ENCODE measurements around the gene TENM4.

The TENM4 gene

DNA sequence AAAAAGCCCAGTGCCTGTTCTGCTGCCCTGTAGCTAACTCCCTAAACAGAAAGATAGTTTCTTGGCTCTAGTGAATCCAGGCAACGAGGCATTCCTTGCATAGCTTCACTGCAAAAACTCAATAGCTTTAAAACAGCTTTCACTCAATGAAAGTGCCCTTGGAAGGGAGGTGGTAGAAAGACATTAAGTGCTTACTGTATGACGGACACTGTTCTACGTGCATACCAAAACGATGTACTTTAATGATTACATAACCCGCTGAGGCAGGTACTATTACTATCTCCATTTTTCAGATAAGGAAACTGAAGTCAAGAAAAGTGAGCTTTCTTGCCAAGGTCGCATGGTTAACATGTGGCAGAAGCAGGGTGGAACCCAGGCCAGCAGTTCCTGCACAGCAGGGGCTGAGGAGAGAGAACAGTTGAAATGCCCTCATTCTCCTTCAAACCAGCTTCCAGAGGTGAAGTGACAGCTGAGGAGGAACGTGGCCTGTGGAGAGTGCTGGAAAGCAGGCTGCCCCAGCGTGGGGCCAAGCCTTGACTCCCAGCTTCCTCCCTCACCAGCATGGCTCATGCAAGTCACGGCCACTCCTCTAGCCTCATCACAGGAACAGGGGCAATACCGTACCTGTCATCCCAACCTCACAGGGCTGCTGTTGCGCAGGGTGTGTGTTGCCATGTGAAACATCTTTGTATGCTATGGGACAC is 638.6 kb downstream of the TENM4 start:
- DNase-seq: no peak

DNA sequence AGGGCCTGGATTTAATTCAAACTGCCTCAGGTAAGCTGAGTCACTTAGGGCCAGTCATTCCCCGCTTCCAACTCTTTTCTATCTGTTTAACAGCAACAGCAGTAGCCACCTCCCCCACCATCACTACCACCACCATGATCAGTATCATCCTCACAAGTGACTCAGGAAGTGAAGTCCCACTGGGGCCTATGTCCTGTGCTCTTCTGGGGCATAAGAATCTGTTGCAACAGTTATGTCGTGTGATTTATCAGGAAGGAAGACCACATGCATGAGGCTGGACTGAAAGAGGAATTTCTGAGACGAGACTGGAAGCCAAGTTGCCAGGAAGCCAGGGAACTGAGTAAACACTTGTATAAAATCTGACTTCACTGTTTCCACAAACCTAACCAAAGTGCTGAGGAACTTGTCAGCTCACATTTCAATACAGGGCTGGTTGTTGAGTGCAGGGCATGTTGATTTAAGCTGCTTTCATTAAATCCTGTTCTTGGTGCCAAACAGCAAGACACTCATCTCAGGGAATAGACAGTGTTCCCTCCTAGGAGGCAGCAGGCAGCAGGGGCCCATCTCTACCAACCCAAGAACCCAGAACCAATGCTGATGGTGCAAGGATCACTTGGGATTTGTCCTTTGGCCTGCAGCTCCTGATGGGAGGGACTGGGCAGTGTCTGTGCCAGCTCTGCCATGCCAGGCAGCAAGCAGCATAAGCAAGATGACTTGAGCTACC is 639.5 kb downstream of the TENM4 start:
- DNase-seq: no peak

DNA sequence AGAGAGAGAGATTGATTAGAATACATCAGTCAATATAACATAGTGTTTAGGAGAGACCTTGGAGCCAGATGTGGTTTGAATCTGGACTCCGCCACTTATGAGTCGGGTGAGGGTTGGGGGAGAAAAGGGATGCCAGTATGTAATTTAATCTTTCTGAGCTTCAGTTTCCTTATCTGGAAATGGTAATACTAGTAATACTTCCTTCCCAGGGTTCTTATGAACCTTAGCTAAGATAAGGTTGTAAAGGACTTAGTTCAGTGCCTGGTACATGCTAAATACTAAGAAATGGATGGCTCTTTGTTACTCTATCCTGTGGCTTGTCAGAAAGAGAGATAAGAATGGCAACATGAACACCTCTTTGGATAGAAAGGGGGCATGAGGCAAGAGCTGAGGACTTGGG is 640.1 kb downstream of the TENM4 start:
- no peak for DNase-seq

DNA sequence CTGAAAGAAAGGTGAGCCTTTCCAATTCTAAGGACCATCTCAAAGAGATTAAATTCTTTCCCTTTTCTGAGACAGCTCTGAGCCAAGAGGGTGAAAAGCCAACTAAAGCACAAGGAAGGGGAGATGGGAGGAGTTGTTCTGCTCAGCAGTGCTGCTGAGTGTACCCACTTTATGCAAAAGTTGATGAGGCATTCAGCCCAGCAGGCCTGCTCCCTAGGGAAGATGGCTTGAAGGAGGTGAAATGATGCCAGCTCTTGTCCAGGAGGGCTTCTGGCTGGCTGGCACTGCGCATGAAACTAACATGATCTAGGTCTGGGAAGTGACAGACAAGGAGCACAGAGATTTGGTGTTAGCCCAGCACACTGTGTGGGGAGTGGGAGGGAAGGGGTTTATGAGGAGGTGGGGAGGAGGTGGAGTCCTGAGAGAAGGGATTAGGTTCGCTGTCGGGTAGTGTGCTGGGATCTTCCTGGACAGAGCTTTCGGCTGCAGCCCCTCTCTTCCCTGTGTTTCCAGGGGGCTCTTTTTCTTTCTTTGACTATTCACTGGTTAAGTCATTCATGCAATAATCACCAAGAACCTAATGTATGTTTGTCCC is 640.6 kb downstream of the TENM4 start:
- no peak for DNase-seq

DNA sequence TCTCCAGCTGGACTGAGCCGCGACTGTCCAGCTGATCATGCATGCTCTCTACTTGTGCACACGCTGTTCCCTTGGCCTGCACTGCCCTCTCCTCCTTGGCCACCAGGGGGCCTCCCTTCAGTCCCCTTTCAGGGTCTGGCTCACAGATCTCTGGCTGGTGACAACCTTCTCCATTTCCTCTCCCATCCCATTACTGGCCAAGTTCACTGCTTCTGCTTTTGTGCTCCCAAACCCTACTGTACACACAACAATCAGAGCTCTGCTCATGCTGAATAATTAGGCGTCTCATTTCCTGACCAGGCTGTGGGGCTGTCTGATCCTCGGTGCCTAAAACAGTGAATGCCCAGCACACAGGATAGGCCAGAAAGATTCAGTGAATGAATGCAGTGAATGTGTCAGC is 642.2 kb downstream of the TENM4 start:
- DNase-seq: no peak

DNA sequence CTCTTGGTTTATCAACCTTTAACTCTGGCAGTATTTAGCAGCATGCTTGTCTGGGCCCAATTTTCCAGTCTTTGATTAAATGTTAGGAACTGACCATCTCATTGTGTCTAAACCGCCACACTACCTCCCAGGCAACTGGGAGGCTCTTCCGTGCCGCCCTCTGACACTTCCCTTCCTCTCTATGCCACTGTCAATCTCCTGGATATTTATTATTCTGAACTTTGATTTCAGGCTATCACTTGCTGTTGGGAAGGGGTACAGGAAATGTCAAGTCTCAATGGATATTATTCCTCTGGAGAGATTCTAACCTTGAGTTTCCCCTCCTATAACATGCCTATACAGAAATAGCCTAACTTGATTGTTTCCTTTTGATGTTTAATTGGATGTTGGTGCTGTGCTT is 643.3 kb downstream of the TENM4 start:
- no peak for DNase-seq

DNA sequence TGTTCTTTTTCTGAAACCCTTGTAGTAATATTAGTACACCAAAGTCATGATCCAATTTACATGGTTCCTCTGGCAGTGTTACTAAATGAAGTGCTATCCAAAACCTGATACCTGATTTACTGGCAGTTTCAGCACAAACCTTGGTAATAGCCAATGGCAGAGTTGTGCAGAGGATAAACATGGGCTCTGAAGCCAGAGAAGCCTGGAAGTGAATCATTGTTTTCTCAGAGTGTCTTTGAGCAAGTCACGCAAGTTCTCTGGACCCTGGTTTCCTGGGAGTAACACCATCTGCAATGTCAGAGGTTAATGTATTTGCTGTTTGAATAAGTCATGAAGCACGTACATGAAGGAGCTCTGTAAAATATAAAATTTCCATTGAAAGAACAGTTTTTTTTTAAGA is 643.9 kb downstream of the TENM4 start:
- DNase-seq: no peak

DNA sequence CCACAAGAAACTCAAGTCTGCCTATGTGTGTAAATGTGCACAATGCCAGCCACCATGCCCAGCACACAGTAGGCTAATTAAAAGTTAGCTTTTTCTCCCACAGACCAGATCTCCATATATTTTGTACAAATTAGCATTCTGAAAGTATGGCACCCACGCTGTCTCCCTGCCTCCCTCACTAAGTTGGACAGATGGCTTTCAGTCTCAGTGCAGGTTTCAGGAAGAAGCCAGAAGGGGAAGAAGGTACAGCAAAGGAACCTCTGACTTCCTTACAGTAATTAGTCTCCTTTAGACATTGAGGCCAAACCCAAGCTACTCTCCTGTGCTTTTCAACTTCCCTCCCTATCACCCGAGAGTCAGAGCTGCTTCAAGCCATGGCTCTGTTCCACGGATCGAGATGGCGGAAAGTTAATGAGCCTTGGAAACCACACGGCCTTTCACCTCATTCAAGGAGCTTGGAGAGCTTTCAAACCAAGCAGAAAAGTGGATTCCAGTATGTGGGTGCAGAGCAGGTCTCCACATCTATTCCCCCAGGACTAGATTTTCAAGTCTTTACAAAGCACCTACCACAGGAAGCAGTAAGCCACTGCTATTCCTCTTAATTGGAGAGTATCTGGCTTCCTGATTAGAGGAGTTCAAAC is 645.1 kb downstream of the TENM4 start:
- DNase-seq: no peak

DNA sequence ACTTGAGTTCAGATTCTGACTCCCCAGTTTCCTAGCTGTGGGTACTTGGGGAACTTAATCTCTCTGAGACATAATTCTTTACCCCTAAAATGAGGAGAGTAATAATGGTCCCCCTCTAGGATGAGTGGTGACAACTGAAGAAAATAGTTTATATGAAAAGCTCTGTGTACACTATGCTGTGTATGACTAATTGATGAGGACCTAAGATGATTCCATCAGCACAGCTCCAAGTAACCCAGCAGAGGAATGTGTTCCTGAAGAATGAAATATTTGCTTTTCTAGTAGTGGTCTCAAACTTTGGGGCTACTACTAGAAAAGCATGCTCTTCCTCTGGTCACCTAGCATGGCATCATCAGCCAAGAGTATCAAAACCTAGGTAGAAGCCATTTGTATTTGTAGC is 648.9 kb downstream of the TENM4 start:
- DNase-seq: no peak

DNA sequence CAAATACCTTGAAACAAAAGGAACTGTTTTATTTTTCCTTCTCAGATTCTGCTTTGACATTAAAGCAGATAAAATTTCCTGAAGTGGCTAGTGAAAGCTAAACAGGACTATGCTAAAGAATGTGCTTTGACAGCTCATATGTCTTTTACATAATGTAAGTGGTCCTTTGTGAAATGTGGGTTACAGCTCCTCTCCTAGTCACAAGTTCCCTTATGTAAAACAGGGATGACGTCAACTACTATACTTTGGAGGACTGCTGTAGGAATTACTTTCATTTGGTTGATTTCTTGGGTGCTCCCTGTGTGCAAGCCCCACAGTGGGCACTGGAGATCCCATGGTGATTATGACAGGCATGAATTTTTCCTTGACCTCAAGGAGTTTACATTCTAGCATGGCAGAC is 649.6 kb downstream of the TENM4 start:
- no peak for DNase-seq

DNA sequence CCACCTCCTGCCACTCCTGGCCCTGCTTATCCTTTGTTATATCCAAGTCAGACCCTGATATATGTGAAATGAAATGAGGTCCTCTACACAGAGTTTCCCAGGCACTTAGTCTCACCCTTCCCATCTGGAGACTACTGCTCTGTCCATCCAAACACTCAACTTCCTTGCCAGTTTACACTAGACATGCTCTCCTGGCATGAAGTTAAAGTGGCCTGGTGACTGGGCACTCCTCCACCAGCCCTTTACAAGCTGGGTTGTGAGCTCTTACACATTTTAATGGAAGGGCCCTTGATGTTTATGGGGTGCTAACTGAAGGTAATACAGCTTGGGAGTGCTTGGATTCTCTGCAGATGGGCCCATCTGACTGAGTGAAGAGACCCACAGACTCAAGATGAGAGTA is 650.0 kb downstream of the TENM4 start:
- no peak for DNase-seq

DNA sequence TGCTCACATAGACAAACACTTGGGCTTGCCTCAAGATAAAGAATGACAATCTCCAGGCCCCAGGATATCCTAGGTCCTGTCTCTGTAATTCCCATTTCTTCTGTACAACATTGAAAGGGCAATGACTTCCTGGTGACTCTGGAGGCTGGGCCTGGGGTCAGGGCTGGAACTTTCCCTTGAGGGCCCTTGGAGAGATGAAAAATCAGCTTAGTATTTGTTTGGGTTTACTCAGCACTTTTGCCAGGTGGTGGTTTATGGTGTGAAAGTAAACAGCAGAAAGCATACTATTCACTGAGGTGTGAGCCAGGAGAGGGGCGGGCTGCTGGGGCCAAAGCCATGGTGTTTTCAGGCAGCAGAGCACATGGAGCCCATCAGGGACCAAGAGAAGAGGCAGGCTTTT is 651.5 kb downstream of the TENM4 start:
- DNase-seq: no peak

DNA sequence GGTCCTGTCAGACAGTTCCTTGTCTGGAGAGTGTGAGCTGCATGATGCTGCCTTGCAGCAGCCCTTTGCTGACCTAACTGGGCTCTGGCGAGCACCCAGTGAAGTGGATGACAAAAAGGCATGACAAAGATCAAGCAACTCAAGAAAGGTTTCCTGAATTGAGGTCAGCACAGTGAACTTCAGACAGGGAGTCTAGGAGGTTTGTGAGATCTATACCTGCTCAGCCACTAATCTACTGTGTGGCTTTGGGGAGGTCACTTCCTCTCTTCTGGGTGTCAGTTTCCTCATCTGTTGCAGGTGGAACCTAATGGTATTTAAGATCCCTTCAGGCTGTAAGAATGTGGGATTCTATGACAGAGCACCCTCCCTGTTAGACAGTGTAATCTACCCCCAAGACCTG is 652.3 kb downstream of the TENM4 start:
- no peak for DNase-seq

DNA sequence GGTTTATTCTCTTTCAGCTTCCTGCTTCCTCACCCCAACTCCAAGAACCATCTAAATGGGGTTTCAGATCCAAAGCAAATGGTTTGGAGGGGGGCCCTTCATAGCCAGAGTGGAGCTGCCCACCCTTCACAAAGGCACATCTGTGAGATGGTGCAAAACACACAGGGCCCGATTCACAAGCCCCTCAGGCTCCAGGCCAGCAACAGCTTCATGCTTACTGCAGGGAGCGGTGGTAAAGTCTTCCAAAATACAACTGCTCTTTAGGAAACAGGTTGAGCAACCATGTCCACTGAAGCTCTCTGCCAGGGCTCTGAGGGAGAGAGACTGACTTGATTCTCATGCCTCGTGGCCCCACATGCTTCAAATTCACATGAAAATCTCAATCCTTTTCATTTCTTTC is 653.1 kb downstream of the TENM4 start:
- DNase-seq: no peak

DNA sequence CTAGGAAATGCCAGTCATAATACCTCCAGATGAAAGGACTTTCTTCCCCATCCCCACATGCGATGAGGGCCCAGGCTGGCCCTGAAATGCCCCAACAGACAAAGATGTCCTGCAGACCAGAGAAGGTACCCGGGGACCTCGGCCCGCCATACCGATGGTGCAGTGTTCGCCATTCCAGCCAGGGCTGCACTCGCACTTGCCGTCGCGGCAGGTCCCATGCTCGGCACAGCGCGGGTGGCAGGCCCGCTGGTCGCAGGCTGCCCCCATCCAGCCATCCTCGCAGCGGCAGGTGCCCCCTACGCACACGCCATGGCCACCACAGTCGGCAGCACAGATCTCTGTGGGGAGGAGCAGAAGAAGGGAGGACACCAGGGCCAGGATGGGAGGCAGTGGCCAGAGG is 654.1 kb downstream of the TENM4 start:
- DNase-seq: no peak

DNA sequence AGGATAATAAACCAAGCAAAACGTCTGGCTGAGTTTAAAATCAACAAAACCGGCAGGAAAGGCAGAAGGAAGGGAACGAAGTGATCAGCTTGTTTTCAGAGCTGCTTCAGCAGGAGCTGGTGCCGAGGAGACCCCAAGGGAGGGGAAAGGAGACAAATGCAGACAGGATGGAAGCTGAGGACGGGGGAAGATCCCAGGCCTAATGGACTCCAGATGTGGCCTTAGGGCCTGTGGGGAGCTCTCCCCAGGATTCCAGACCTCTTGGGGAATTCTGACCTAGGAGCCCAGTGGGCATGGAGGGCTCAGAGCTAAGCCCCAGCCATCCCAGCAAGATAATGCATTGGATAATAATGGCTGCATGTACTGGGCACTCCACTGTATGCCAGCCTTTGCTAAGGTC is 654.7 kb downstream of the TENM4 start:
- no peak for DNase-seq

DNA sequence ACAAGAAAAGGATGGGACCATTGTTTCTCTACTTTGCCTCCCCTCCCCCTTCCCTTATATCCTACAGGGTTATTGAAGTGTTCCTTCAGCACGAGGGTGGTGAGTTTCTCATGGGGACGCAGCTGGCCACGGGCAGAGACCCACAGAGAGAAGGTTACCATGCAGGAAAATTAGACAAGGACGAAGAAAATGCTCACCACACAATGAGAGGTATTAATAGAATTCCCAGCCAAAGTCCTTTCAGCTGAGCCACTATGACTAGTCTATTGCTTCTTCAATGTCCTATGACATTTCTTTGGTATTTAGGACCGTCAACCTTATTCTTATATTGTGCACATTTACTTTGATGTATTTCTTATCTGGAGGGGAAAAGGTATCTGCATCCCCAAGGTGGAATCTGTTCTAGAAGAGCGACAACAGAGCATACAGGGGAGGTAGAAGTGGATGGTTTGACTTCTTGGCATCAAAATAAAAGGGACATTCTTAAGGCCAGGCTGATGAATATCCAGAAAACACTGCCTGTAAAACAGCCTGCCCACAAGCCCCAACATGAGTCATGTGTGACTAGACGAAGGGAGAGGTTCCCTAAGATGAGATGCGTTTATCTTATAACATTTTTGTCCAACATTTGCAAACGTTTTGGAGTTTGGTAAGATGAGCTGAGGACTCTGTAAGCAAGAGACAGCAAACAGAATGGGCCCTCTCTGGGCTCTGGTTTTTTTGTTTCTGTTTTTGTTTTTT is 656.3 kb downstream of the TENM4 start:
- DNase-seq: no peak

DNA sequence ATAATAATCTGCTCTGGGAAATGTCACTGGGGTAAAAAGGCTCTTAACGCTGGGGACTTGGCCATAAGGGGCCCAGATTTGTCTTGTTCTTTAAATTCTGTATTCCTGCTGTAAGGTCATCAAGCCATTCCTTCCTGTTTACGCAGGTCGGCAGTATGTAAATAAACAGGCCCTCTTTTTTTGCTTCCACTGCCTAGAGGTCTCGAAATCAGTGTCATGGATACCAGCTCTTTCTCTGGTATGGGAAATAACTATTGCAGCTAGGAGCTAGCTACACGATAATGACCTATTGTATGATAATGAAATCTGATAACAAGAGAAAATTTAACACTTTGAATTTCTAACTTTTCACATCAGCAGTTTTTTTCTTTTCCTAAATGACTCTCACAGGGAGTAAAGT is 657.0 kb downstream of the TENM4 start:
- no peak for DNase-seq

DNA sequence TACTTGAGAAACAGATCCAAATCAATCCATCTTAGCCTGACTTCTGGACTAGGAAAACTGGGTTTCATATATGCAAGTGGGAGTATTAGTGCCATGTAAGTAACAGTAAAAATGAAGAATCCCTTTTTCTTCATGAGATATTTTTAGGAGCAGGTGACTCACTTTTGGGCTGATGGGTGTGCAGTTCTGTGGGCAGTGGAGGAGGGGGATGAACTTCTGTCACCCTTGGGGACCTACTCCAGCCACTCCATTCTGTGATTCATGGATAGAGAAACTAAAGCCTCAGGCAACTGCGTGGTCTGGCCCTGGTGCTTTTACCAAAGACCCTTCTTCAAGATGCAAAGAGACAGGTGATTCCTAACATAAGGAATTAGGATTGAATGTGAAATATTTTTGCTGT is 657.5 kb downstream of the TENM4 start:
- DNase-seq: no peak

DNA sequence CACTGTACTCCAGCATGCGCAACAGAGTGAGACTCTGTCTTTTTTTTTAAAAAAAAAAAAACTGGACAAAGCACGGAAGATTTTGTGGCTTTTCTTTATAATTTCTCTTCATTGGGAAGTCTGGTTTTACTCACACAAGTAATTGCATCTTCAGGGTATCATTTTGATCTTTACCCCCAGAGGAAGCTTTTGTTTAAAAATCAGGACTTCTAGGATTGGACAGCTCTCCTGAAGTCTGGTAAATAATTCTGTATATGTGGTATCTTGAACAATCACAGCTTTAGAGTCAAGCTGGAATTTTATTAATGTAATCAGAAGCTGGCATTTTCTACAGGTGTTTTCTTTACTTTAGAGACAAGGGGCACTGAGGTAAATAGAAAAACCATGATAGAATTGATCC is 658.1 kb downstream of the TENM4 start:
- DNase-seq: no peak

DNA sequence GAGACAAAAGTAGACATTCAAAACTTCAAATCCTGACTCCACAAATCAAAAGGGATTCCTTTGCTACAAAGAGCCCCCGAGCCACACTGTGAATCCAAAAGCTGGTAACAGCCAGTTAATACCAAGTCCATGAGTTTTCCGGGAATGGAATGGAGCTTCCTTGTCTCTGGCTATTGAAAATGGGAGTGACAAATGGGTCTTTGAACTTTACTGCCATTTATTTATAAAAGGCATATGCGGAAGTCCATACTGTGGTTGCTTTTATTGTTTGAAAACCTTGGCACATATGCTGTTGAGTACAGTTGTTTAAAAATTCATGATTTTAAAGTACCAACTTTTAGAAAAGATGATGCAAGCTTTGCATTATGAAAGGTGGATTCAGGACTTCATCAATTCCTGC is 659.9 kb downstream of the TENM4 start:
- no peak for DNase-seq

DNA sequence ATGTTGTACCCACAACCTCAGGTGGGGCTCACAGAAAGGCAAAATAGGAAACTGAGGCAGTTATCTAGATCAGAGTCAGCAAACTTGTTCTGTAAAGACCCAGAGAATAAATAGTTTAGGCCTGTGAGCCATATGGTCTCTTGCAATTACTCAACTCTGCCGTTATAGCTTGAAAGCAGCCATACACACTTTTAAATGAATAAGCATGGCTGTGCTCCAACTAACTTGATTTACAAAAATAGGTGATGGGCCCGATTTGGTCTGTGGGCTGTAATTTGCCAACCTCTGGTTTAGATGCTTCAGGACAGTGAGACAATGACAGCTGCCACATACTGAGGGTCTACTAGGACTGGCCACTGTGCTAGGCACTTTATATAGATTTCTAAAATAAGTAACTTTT is 667.3 kb downstream of the TENM4 start:
- DNase-seq: no peak

DNA sequence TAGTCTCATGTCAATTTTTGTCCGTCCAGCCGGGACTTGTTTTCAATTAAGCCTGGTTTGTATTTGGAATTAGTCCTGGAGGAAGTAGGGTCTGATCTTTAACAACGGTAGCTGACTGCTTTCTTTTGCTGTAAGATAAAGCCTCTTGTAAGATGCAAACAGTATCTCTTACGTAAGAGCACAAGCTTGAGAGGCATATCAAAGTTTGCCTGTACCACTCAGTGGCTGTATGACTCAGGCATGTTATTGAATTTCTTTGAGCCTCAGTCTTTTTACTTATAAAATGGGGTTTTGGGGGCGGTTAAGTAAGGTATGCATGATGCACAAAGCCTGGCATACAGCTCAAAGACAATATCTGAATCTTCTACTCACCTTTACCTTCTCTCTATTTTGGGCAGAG is 667.8 kb downstream of the TENM4 start:
- no peak for DNase-seq

All from right kidney (tissue), 1 donor.